ENCODE data around the gene TRABD2B.

DNA sequence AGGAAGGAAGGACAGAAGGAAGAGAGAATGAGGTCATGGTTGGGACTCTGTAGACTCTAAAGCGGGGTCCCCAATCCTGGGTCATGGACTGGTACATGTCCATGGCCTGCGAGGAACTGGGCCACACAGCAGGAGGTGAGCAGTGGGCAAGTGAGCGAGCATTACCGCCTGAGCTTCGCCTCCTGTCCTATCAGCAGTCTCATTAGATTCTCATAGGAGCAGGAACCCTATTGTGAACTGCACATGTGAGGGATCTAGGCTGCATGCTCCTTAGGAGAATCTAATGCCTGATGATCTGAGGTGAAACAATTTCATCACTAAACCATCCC is 128.9 kb downstream of the TRABD2B start:
- TF ChIP-seq, protein P1, sequence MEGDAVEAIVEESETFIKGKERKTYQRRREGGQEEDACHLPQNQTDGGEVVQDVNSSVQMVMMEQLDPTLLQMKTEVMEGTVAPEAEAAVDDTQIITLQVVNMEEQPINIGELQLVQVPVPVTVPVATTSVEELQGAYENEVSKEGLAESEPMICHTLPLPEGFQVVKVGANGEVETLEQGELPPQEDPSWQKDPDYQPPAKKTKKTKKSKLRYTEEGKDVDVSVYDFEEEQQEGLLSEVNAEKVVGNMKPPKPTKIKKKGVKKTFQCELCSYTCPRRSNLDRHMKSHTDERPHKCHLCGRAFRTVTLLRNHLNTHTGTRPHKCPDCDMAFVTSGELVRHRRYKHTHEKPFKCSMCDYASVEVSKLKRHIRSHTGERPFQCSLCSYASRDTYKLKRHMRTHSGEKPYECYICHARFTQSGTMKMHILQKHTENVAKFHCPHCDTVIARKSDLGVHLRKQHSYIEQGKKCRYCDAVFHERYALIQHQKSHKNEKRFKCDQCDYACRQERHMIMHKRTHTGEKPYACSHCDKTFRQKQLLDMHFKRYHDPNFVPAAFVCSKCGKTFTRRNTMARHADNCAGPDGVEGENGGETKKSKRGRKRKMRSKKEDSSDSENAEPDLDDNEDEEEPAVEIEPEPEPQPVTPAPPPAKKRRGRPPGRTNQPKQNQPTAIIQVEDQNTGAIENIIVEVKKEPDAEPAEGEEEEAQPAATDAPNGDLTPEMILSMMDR (IDR thresholded peaks at IDR 0.05; ENCODE audit: poor library complexity): no peak
- no peak for TF ChIP-seq EZH2 (IDR thresholded peaks at IDR 0.05; ENCODE audit: borderline replicate concordance)

Measured in hepatocyte (in vitro differentiated cells).